Ishikawa (cell line): ENCODE data around the gene DICER1.
A peak's percentile ranks its signal among the peaks of the same experiment; 100 is the strongest.

ENCODE experiments used
- CEBPB ChIP-seq: IDR thresholded peaks from 2 replicates; pipeline ENCODE4 v1.6.1; 2012
- CREB1 ChIP-seq: IDR thresholded peaks from 2 replicates; pipeline ENCODE4 v1.6.1; 2012; ENCODE audit warnings: low read depth
- EGR1 ChIP-seq: IDR thresholded peaks from 2 replicates; pipeline ENCODE4 v1.6.1; 2012
- EP300 ChIP-seq: IDR thresholded peaks from 2 replicates; pipeline ENCODE4 v1.6.1; 2012; ENCODE audit warnings: borderline replicate concordance
- FOXM1 ChIP-seq: IDR thresholded peaks from 2 replicates; pipeline ENCODE4 v1.6.1; 2012; ENCODE audit warnings: low read depth, borderline replicate concordance
- MAX ChIP-seq: IDR thresholded peaks from 2 replicates; pipeline ENCODE4 v1.6.1; 2012
- NFIC ChIP-seq: IDR thresholded peaks from 2 replicates; pipeline ENCODE4 v1.6.1; 2012
- RAD21 ChIP-seq: IDR thresholded peaks from 2 replicates; pipeline ENCODE4 v1.6.1; 2012; ENCODE audit warnings: low read depth
- REST ChIP-seq: IDR thresholded peaks from 2 replicates; pipeline ENCODE4 v1.6.1; 2012; ENCODE audit warnings: low read depth, mild to moderate bottlenecking
- TAF1 ChIP-seq: IDR thresholded peaks from 2 replicates; pipeline ENCODE4 v1.6.1; 2012; ENCODE audit warnings: low read depth, mild to moderate bottlenecking
- TCF12 ChIP-seq: IDR thresholded peaks from 2 replicates; pipeline ENCODE4 v1.6.1; 2012; ENCODE audit warnings: low read depth
- TEAD4 ChIP-seq: IDR thresholded peaks from 2 replicates; pipeline ENCODE4 v1.6.1; 2012
- USF1 ChIP-seq: IDR thresholded peaks from 2 replicates; pipeline ENCODE4 v1.6.1; 2012
- YY1 ChIP-seq: IDR thresholded peaks from 2 replicates; pipeline ENCODE4 v1.6.1; 2012; ENCODE audit warnings: low read depth
- ZBTB7A ChIP-seq: IDR thresholded peaks from 2 replicates; pipeline ENCODE4 v1.6.1; 2012; ENCODE audit warnings: low read depth

Gene DICER1

DNA sequence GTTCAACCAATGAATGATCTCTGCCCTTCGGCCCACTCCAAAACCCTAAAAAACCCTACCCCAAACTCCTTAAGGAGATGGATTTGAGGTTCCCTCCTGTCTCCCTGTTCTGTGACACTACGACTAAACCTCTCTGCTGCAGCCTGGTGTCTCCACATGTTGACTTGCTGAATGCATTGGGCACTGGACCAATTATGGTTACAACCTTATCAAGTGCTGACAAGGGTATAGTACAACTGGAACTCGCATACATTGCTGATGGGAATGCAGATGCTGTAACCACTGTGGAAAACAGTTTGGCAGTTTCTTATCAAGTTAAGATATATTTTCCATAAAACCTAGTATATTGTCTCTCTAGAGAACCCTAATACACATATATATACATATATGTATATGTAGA lies 6.3 kb upstream of the DICER1 start:
- no peak for TF ChIP-seq CEBPB
- TF ChIP-seq CREB1 = no peak
- no peak for TF ChIP-seq TAF1
- no peak for TF ChIP-seq ZBTB7A
- no peak for TF ChIP-seq YY1
- TF ChIP-seq NFIC = no peak
- no peak for TF ChIP-seq EGR1
- no peak for TF ChIP-seq MAX
- no peak for TF ChIP-seq TCF12
- no peak for TF ChIP-seq RAD21
- TF ChIP-seq EP300 = no peak
- no peak for TF ChIP-seq FOXM1
- TF ChIP-seq USF1 = no peak
- TF ChIP-seq TEAD4 = no peak
- TF ChIP-seq REST = no peak

DNA sequence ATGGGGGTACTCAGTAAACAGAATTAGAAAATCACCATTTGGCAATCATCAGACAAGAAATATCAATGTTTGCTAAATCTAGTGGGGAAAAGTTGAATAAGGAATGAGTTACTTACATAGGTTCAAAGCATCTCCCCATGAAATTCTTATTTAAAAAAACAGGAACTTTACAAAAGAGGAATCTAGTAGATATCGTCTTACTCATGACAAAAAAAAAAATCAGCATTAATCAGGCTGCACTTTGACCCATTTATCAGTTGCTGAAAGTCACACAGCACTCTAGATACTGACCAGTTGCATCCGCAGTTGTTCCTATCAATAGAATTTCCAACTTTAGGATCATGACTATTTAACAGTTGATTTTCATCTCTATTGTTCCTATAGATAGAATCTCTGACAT lies 5.8 kb upstream of the DICER1 start:
- TF ChIP-seq ZBTB7A (no peak), USF1 (no peak), TEAD4 (no peak), RAD21 (no peak)

GRCh38 chr14:95162641-95163040 lies 5.3 kb upstream of the DICER1 start:
- TF ChIP-seq TCF12 = no peak
- TF ChIP-seq YY1 = no peak
- no peak for TF ChIP-seq EGR1
- TF ChIP-seq REST = no peak
- TF ChIP-seq RAD21 = no peak
- no peak for TF ChIP-seq CREB1
- TF ChIP-seq CEBPB = no peak

DNA sequence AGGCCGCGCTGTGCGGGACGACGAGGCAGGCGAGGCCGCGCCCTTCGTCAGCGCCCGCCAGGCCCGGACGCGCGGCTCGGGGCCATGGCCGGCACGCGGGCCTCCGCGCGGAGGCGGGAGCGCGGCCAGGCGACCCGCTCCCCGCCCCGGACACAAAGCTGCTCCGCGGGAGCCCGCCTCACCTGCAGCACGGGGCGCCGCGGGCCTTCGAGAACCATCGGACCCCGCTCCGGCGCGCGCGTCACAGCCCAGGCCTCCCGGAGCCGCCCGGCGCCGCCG lies 342 bp downstream of the DICER1 start:
- no peak for TF ChIP-seq NFIC
- no peak for TF ChIP-seq ZBTB7A
- no peak for TF ChIP-seq MAX
- TF ChIP-seq TCF12 = 0 out of 2 replicates have a peak, but pooled peaks have one; percentile 8
- no peak for TF ChIP-seq CREB1
- 0 out of 2 replicates have a peak, but pooled peaks have one; percentile 3 for TF ChIP-seq REST
- no peak for TF ChIP-seq EGR1
- TF ChIP-seq FOXM1 = no peak
- TF ChIP-seq EP300 = no peak
- TF ChIP-seq RAD21 = no peak

DNA sequence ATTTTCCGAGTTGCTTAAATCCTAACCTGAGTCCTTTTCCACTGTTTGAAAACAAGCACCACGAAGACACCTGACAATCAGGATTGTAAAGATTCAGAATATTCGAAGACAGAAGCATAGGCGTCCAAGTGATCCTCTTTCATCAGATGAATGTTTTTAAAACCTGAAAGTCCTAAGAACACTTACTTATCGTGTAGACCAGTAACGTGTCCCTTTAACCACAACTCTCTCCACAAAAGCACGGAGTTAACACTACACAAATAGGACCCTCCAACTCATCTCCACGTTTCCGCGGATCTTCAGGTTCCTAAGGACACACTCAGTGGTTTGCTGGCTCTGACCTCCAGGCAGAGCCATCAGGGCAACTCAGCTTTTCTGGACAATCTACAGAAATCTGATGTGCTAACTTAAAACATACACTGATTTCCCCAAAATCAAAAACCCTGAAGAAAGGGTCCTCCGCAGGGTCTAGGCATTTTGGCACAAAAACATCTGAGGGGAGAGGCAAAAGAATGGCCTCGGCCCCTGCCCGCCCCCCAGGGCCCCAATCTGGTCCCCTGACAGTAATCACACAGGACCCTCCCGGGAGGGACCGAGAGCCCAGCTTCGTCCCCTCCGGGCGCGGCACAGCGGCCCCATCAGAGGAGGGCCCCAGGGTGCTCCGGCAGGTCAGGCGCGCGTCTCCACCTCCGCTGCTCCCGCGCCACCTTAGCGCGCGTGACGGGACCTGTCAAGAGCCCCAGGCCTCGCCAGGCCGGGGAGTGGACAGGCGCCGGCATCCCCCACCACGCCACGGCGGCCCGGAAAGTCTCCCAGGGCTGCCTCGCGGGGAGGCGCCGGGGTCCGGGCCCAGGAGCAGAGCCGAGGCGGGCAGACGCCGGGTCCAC lies 925 bp downstream of the DICER1 start:
- TF ChIP-seq CREB1 (no peak), EGR1 (no peak), TAF1 (no peak), CEBPB (no peak), USF1 (0 out of 2 replicates have a peak, but pooled peaks have one; percentile 4), YY1 (0 out of 2 replicates have a peak, but pooled peaks have one; percentile 10), MAX (no peak)
